HG02763 (cell line): Measurements from ENCODE around the gene G0S2.

ENCODE experiments used
- ATAC-seq: cut with Tn5 transposase; IDR thresholded peaks from one replicate; pipeline ENCODE4 v1.9.1; 2021; ENCODE audit warnings: mild to moderate bottlenecking, moderate library complexity; ENCODE audit not compliant: unreplicated experiment

Gene G0S2

GRCh38 chr1:209648346-209648745 lies 26.9 kb upstream of the G0S2 start:
- ATAC-seq = no peak

- ATAC-seq = no peak
Observed at GRCh38 chr1:209648931-209649776, 26.1 kb upstream of the G0S2 start.

DNA sequence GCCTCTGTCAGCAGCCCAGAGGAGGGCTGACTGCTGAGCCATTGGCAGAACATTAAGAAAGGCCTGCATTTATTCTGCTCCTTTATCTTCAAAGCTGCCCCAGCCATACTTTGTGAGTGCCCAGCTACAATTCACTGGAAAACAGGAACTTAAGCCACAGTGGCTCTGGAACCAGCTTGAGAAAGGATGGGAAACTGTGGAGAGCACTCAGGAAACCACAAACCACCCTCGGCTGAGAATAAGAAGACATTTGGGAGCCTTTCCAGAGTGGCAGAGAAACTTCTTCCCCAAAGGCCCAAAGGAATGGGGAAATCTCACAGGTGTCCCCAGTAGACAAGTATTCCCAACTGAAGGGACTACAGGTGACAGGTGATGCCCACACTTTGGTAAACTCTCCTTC lies 24.8 kb upstream of the G0S2 start:
- no peak for ATAC-seq

- ATAC-seq = peak; percentile 49
Observed at GRCh38 chr1:209651138-209651587, 24.0 kb upstream of the G0S2 start.

DNA sequence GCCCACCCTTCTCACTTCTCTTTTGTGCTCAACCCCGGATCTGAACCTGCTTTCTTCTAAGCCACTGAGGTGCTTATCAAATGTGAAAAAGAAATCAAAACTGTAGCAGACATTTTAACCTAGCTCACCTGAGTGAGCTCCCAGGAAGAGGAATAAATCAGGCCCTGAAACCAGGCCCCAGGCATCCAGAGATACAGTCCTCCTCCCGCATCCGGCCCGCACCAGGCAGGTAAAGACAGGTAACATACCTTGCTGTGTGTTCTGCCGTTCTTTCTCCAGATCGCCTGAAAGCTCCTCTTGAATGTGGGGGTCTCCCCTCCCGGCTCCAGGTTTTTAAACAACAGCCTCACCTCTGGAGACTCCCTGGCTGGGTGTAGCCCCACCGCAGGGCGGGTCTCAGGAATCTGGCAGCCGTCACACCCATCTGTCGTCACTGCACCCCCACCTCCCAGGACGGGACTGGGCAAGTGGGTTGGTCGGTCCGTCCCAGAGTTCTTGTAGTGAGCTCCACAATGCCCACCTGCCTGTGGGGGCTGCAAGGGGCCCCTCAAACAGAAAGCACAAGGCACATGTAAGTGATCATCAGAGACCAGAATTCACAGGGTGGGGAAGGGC lies 23.0 kb upstream of the G0S2 start, which contains the start of gene LAMB3:
Gene LAMB3, minus strand, starts transcription at position 305 of the 615 bp plus-strand sequence. CDS start 1,481 bp downstream, outside the sequence.
- no peak for ATAC-seq

DNA sequence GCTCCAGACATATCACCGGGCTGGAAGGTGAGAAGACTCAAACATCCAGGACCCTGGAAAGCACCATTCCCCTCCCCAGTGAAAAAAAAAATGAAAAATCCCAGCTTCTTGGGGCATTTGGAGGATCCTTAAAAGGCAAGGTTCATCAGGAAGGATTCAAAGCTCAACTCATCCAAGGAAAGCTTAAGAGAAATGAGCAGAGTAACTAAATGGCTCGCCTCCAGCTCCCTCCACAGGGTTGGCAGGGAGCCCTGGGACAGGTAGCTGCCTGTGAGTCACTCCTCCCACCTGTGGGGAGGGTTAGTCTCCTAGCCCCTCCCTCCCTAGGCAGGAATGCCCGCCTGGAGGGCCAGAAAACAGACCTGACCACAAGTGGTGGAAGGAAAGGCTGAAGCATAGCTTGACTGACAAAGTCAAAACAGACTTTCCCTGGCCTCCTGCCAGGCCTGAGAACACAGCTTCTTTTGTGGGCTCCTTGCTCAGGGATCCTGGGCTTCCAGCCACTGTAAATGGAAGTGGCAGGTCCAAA lies 22.3 kb upstream of the G0S2 start:
- ATAC-seq = peak; percentile 46

DNA sequence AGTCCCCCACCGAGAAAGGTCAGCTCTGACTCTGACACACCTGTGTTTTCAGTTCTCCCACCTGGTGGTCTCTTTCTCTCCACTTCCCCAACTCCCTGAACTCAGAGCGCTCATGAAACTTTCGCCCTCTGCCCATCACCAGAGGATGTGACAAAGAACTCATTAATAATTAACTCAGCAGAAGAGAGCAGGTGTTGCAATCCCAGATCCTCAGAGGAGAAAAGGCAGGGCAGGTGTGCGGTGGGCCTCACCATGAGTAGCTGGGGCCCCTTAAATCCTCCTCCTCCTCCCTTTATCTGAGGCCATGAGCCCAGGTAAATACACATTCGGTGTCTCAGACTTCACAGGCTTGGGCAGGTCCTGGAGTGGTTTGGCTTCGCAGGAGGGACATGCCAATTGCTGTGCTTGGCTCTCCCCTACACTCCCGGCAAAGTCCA lies 21.3 kb upstream of the G0S2 start:
- peak; percentile 33 for ATAC-seq

DNA sequence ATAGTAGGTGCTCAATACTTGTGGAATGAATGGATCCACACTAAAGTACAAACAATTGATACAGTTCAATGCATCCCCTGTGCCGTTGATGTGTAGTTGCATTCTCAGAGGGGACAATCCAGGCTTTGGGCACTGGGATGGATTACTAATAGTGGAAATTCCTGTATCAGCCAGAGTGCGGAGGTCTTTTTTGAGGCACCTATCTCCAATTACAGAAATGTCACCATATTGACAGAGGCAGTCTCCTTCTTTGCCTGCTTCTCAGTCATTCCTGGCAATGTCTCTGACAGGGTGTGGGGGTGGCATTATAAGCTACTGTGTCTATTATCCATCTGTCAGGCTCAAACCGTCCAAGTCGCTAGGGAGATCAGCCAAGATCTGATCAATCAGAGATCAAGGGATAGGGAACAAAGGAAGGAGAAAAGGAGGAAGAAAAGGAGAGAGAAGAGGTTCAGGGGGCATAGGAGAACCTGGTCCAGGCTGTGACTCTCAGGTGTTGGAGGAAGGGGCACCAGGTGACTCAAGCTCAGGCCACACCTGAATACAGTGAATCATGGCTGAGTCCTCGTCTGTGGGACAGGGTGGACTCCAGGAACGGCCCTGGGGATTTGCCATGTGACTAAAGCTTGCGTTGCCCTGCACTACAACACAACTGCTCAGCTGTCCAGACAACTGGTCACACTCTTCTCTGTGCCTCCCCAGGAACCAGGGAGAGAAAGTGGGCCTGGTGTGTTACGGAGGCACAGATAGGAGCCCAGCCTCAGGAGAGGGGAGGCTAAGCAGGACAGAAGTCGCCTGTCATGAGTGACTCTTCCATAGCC lies 19.6 kb upstream of the G0S2 start:
- no peak for ATAC-seq

DNA sequence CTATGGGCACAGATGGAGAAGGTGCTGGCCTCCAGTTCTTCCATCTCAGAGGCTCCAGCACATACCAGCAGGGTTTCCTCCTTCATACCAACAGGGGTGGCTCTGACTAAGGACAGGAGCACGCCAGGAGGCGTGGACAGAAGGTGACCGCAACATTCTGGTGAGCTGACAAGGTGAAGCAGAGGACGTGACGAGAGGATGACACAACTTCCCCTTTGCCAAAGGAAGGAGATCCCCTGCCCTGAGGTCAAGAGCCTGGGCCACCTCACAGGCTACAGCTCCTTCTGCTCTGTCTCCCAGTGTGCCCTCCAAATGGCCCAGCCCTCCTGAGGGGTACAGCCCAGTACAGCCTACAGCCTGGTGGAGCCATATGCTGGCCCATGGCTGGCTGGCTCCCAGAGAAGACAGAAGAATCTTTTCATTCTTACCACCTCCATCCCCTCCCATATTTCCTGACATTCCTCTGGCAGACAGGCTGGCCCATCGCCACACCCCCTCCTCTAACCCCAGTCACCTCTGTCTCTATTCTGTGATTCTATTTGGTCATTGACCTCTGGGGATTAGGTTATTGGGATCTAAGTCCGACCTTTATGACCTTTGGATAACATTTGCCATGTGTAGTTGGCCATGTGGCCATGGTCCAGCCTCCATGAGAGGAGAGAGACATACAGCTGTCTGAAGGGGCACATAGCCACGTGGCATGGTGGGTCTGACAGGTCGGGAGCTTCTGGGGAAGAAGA lies 17.9 kb upstream of the G0S2 start:
- no peak for ATAC-seq

DNA sequence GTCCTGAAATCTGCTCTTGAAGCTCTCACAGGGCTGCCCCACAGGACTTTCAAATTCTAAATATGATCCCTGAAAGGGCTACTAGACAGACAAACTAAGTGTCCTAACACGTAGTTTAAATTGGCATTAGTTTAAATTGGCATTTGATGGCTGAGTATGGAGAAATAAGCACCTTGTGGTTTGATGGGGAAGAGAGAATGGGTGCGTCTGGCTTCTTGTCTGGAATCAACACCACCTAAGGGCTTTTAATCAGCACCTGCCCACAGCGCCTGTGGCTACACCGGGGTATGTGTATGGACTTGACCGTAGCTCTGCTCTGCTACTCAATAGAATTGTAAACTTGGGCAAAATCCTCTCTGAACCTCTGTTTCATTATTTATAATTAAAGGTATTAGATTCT lies 17.3 kb upstream of the G0S2 start:
- ATAC-seq = no peak

GRCh38 chr1:209659909-209660308 lies 15.3 kb upstream of the G0S2 start:
- ATAC-seq = no peak

DNA sequence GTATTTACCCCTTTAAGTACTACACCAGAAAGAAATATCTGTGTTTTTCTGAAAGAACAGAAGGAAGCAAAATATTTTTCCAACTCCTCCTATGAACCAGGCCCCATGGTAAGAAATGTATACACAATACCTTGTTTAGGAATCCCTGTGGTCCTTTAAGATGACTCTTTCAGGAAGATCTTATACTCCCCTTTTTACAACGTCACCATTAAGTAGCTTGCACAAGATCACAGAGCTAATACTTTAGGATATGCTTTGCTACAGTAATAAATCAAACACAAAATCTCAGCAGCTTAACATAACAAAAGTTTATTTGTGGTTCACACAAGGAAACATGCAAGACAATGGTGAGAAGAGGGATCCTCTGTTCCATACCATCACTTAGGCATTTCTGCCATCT lies 14.1 kb upstream of the G0S2 start:
- ATAC-seq = no peak

DNA sequence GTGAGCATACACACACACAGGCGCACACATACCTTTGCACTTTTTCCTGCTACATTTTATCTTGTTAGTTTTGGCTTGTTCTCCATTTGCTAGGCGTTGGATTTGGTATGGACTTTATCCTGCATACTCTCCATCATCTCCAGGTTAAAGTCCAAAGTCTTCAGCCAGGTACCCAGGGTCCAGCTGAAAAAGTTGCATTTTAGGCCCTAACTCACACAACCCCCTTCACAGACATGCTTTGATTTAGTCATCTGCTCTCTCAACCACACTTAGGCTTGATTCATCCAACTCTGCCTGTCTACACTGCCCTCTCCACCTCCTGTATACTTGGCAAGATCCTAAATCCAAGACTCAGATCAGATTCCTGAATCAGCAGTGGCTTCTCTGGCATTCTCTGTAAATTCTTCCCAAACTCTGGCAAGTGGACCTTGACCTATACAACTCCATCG lies 12.3 kb upstream of the G0S2 start:
- no peak for ATAC-seq

GRCh38 chr1:209667103-209667502 lies 8.1 kb upstream of the G0S2 start:
- no peak for ATAC-seq

GRCh38 chr1:209667708-209668107 lies 7.5 kb upstream of the G0S2 start:
- no peak for ATAC-seq

- no peak for ATAC-seq
Observed at GRCh38 chr1:209670441-209671082, 4.7 kb upstream of the G0S2 start.

- ATAC-seq = peak; percentile 86
Observed at GRCh38 chr1:209672705-209673630, 2.2 kb upstream of the G0S2 start.

DNA sequence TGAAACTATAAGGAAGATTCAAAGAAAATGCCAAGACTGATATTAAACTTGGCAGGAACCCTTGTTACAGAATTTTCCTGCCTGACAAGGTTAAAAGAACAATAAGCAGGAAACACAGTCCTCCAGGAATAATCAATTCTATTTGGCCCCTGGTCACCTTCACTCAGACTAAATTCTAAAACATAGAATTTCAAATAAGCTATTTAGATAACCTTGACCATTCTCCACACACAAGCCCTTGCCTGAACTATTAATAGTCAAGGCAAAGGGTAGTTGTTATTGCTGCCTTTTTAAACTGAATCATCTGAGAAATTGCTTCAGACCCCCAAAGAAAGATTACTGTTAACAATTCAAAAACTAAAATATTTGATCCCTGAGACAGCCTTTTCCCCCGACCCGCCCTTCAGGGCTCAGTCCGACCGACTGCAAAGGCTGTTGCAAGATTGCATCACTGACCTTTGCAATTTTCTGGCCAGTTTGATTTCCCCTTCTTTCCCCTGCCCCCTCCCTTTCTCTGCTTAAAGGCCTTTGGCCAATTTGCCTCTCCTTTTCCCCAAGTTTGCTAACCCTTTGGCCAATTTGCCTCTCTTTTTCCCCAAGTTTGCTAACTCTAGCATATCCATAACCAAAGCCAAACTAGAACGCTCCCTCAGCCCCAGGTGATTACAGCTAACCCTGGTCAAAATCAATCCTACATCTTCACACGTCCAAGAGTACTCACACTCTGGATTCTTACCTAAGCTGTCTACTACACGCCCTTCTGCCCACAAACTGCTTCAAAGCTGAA lies 1.4 kb upstream of the G0S2 start:
- ATAC-seq = no peak
